Breast epithelium (tissue), 4 donors: ENCODE data around the gene CRLF2. TPM values are rescaled to one million over a fixed set of nuclear protein-coding genes. Genes with fewer than 3 reads are reported as not detected.
"Not testable (repeated sequence)": the region's sequence is repeated elsewhere in the genome, so short reads cannot be mapped to it uniquely, and the experiment has no call there.

Experiments used
- DNase-seq, 2 donors: peaks; one replicate each; pipeline ENCODE4 v3.0.0-alpha.2; 2019; ENCODE audit warnings: low spot score in 2 of 2
- H3K27ac ChIP-seq, 2 donors: fragments of 200-600 bp; sonication (generic) in 1 of 2; one replicate each; pipeline ENCODE4 v1.5.1; 2016 to 2019; ENCODE audit warnings: mild to moderate bottlenecking in 1 of 2
- H3K27me3 ChIP-seq, 2 donors: fragments of 200-600 bp; sonication (generic) in 1 of 2; one replicate each; pipeline versions ENCODE4 v1.5.1 to v1.6.0; 2017 to 2019; ENCODE audit warnings: control low read depth in 1 of 2, mild to moderate bottlenecking in 1 of 2
- H3K36me3 ChIP-seq: fragments of 200-600 bp; one replicate; pipeline ENCODE4 v1.5.1; 2019
- H3K4me1 ChIP-seq, 2 donors: fragments of 200-600 bp; sonication (generic); one replicate each; pipeline ENCODE4 v1.5.1; 2016 to 2019; ENCODE audit warnings: control low read depth in 1 of 2
- H3K4me3 ChIP-seq, 3 donors: fragments of 200-600 bp; sonication (generic); 1 replicate in 2 of 3; 2 replicates in 1 of 3; pipeline ENCODE4 v1.5.1; 2016 to 2019; ENCODE audit warnings: mild to moderate bottlenecking in 3 of 3, moderate library complexity in 2 of 3
- H3K9me3 ChIP-seq, 2 donors: fragments of 200-600 bp; sonication (generic) in 1 of 2; one replicate each; pipeline ENCODE4 v1.5.1; 2016 to 2019; ENCODE audit warnings: control low read depth in 1 of 2
- CTCF ChIP-seq, 3 donors: fragments of 450-650 bp; IDR thresholded peaks; one replicate each; pipeline ENCODE4 v1.5.1; 2016 to 2017; ENCODE audit warnings: antibody characterized with exemption in 3 of 3, mild to moderate bottlenecking in 3 of 3, moderate library complexity in 3 of 3
- POLR2A ChIP-seq: fragments of 450-650 bp; IDR thresholded peaks from one replicate; pipeline ENCODE4 v1.6.1; 2016; ENCODE audit warnings: antibody characterized with exemption, mild to moderate bottlenecking, moderate library complexity
- POLR2AphosphoS5 ChIP-seq, 3 donors: sonication (generic); formaldehyde crosslinking; IDR thresholded peaks; one replicate each; pipeline ENCODE4 v1.6.1; 2017; ENCODE audit warnings: antibody characterized with exemption in 3 of 3
- intact Hi-C: fragments of 100-400 bp; cut with DNase I; formaldehyde crosslinking; loops from one replicate; pipeline ENCODE4 v1.15.1; 2023; ENCODE audit warnings: low total_unique reads
- total RNA-seq, 3 donors: library from RNA; depleted of rRNA; stranded (reverse); fragments of >200 nt; gene quantifications; one replicate each; pipeline ENCODE4 v1.1.0, GENCODE V29; 2016

The CRLF2 gene
- total RNA-seq, 3 donors from 2014 or later: 0.88 to 0.96 TPM; not detected in 1

- Histone ChIP-seq H3K36me3 (no peaks in the 10 kb centered on the region), H3K4me1 (no peaks in the 10 kb centered on the region), H3K9me3 (no peaks in the 10 kb centered on the region), H3K4me3 (no peak overlapping the region), H3K27me3 (no peaks in the 10 kb centered on the region), H3K27ac (no peak overlapping the region)
- DNase-seq: peak in 1 of 2 donors; percentile 48
- intact Hi-C loops: loop anchor here (5.0 kb wide), 1 partner anchor 462 kb away; no protein-coding TSS in a partner anchor
- TF ChIP-seq POLR2AphosphoS5 (IDR thresholded peaks at IDR 0.05) (no peak), CTCF (IDR thresholded peaks at IDR 0.05) (no peak), POLR2A (no peak)
Observed at GRCh38 chrX:1164322-1165288, 47.8 kb downstream of the CRLF2 start.

- TF ChIP-seq POLR2A (no peak), CTCF (IDR thresholded peaks at IDR 0.05) (no peak), POLR2AphosphoS5 (IDR thresholded peaks at IDR 0.05) (no peak)
- H3K9me3 ChIP-seq: no peaks in the 10 kb centered on the region
- intact Hi-C loops: loop anchor here (5.0 kb wide), 1 partner anchor 461 kb away; no protein-coding TSS in a partner anchor
- no peaks in the 10 kb centered on the region for H3K4me1 ChIP-seq
- no peaks in the 10 kb centered on the region for H3K27me3 ChIP-seq
- H3K27ac ChIP-seq: no peak overlapping the region
- peak in 1 of 2 donors; percentile 41 for DNase-seq
- H3K4me3 ChIP-seq: no peak overlapping the region
- H3K36me3 ChIP-seq: no peaks in the 10 kb centered on the region
Observed at GRCh38 chrX:1163231-1163630, 49.2 kb downstream of the CRLF2 start.

- Histone ChIP-seq H3K4me3 (no peak overlapping the region), H3K4me1 (no peaks in the 10 kb centered on the region), H3K27me3 (no peaks in the 10 kb centered on the region), H3K36me3 (no peaks in the 10 kb centered on the region), H3K9me3 (no peaks in the 10 kb centered on the region), H3K27ac (no peak overlapping the region)
- no peak for TF ChIP-seq POLR2A
- TF ChIP-seq POLR2AphosphoS5 (IDR thresholded peaks at IDR 0.05): no peak
- TF ChIP-seq CTCF (IDR thresholded peaks at IDR 0.05): no peak
- DNase-seq: peak in 1 of 2 donors; percentile 31
- intact Hi-C loops: loop anchor here (5.0 kb wide), 1 partner anchor 460 kb away; no protein-coding TSS in a partner anchor
Observed at GRCh38 chrX:1162119-1162916, 50.1 kb downstream of the CRLF2 start.

- no peak for TF ChIP-seq POLR2AphosphoS5 (IDR thresholded peaks at IDR 0.05)
- no peak for TF ChIP-seq POLR2A
- TF ChIP-seq CTCF (IDR thresholded peaks at IDR 0.05): no peak
- intact Hi-C loops: no loop called here
- no peak overlapping the region for H3K4me3 ChIP-seq
- no peaks in the 10 kb centered on the region for H3K27me3 ChIP-seq
- DNase-seq: no peak
- H3K36me3 ChIP-seq: no peaks in the 10 kb centered on the region
- H3K9me3 ChIP-seq: no peaks in the 10 kb centered on the region
- H3K27ac ChIP-seq: no peak overlapping the region
- H3K4me1 ChIP-seq: no peaks in the 10 kb centered on the region
Observed at GRCh38 chrX:1159548-1159947, 52.9 kb downstream of the CRLF2 start.

GRCh38 chrX:1156681-1157455 is 55.6 kb downstream of the CRLF2 start:
- H3K27me3 ChIP-seq, DNase-seq, H3K27ac ChIP-seq, H3K9me3 ChIP-seq, H3K36me3 ChIP-seq, intact Hi-C loops, H3K4me1 ChIP-seq, H3K4me3 ChIP-seq: not testable (repeated sequence)
